Chondrocyte (in vitro differentiated cells): ENCODE data around the gene SRP68. TPM values are rescaled to one million over a fixed set of nuclear protein-coding genes. Genes with fewer than 3 reads are reported as not detected.
A peak's percentile ranks its signal among the peaks of the same experiment; 100 is the strongest.

Experiments used
- DNase-seq: peaks from one replicate; pipeline ENCODE4 v3.0.0; 2021; ENCODE audit warnings: mixed read lengths, low spot score
- H3K27ac Mint-ChIP-seq: one replicate; pipeline ENCODE4 v1.8.0; 2021; ENCODE audit warnings: mild to moderate bottlenecking, moderate library complexity, mixed read lengths; ENCODE audit not compliant: unreplicated experiment
- H3K27me3 Mint-ChIP-seq: 2 replicates; pipeline ENCODE4 v1.8.0; 2021; ENCODE audit warnings: low read depth, mixed read lengths
- H3K36me3 Mint-ChIP-seq: 2 replicates; pipeline ENCODE4 v1.8.0; 2021; ENCODE audit warnings: low read depth, mixed read lengths
- H3K4me1 Mint-ChIP-seq: 2 replicates; pipeline ENCODE4 v1.8.0; 2021; ENCODE audit warnings: low read depth, mild to moderate bottlenecking, mixed read lengths
- H3K4me3 Mint-ChIP-seq: one replicate; pipeline ENCODE4 v1.8.0; 2021; ENCODE audit warnings: mild to moderate bottlenecking, moderate library complexity, mixed read lengths; ENCODE audit not compliant: unreplicated experiment
- H3K9me3 Mint-ChIP-seq: 2 replicates; pipeline ENCODE4 v1.8.0; 2021; ENCODE audit warnings: low read depth, mixed read lengths
- CTCF ChIP-seq: fragments of 200-600 bp; sonication (generic); IDR thresholded peaks from 2 replicates; pipeline ENCODE4 v1.5.0; 2021; ENCODE audit warnings: antibody characterized with exemption, mild to moderate bottlenecking, moderate library complexity
- long read RNA-seq: library from polyadenylated mRNA; stranded (forward); transcript quantifications from one replicate; pipeline ENCODE4 v2.0.0, GENCODE V29; 2021
- total RNA-seq: library from RNA; stranded (reverse); gene quantifications from 3 replicates; pipeline ENCODE4 v1.2.1, GENCODE V29; 2021

SRP68 gene
- 62.1 to 77.6 TPM (median 63.0 TPM) in 3 replicates for total RNA-seq
- long read RNA-seq, transcript SRP68-201 (16 exons, 2,649 nt), result major isoform, 171 of 196 reads
- long read RNA-seq, partial matches to known transcripts, result 7 of 196 reads
- long read RNA-seq, other reads (novel, unspliced or antisense), result 14 of 196 reads

- Mint-ChIP-seq H3K9me3 (no peaks in the 10 kb centered on the region), H3K4me3 (peak within 1 kb of the TSS; percentile 94), H3K4me1 (peaks cover 37% of the 10 kb centered on the region), H3K27ac (peak within 1 kb of the TSS; percentile 89), H3K27me3 (peaks cover 28% of the 10 kb centered on the region), H3K36me3 (peaks cover 6% of the 10 kb centered on the region)
- peak; percentile 99 for DNase-seq
- no peak for TF ChIP-seq CTCF
These were observed at the start of gene SRP68 for GRCh38 chr17:76072148-76072858. Gene SRP68 (minus strand): TSS chr17:76072517. CDS start chr17:76072491, 26 bp downstream.

GRCh38 chr17:76121932-76122430, 49.7 kb upstream of the SRP68 start:
- no peak for TF ChIP-seq CTCF
- peaks cover 13% of the 10 kb centered on the region for H3K27me3 Mint-ChIP-seq
- H3K36me3 Mint-ChIP-seq, result no peaks in the 10 kb centered on the region
- no peak overlapping the region for H3K27ac Mint-ChIP-seq
- H3K4me1 Mint-ChIP-seq, result no peaks in the 10 kb centered on the region
- H3K9me3 Mint-ChIP-seq, result no peaks in the 10 kb centered on the region
- DNase-seq, result no peak
- H3K4me3 Mint-ChIP-seq, result no peak overlapping the region

DNA sequence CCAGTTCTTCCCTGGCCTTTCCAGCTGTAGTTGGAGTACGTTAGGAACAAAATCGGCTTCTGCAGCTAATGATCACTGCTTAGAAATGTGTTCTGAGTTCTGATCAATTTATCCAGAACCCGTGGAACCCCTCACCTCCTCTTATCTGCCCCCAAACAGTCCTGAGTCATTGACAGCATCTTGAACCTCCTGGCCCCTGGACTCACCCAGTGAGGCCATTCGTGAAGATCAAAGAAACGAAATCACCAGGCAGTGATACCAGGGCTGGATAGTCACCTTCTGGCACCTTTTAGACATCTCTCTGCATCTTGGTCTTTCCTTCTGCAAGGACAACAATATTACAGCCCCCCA, 48.3 kb upstream of the SRP68 start:
- no peak for DNase-seq
- H3K36me3 Mint-ChIP-seq, result no peaks in the 10 kb centered on the region
- no peak overlapping the region for H3K4me3 Mint-ChIP-seq
- H3K27me3 Mint-ChIP-seq, result peaks cover 12% of the 10 kb centered on the region
- no peaks in the 10 kb centered on the region for H3K4me1 Mint-ChIP-seq
- H3K27ac Mint-ChIP-seq, result no peak overlapping the region
- no peak for TF ChIP-seq CTCF
- H3K9me3 Mint-ChIP-seq, result no peaks in the 10 kb centered on the region

DNA sequence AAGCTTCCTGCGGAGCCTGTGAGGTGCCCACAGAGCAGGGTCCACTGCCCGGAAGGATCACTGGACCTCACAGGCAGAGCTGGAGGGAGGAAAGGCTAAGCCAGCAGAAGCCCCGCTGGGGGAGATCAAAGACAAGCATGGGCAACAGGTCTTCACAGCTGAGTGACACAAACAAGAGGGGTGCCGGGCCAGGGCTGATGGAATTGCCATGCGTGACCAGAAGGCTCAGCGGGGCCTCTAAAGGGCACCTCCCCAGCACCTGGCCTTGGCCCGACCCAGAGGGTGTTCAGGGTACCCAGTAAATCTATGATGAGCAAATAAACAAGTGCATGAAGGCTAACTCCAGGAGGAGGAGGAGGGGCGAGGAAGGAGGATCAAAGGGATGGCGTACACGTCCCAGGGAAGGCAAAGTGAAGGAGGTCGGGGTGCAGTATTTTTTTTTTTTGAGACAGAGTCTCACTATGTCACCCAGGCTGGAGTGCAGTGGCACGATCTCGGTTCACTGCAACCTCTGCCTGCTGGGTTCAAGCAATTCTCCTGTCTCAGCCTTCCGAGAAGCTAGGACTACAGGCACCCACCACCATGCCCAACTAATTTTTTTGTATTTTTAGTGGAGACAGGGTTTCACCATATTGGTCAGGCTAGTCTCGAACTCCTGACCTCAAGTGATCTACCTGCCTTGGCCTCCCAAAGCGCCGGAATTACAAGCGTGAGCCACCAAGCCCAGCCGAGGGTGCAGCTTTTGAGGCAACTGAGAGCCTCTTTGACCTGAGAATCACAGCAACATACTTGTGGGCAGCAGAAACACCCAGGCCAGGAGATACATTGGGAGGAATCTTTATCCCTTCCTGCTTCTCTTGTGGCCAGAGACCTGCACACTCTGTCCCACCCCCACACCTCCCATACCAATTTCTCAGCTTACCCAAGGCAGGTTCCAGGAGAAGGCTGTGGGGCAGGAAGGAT, 47.4 kb upstream of the SRP68 start:
- Mint-ChIP-seq H3K4me1 (no peaks in the 10 kb centered on the region), H3K9me3 (no peaks in the 10 kb centered on the region), H3K27ac (no peak overlapping the region), H3K36me3 (no peaks in the 10 kb centered on the region), H3K4me3 (no peak overlapping the region), H3K27me3 (peaks cover 12% of the 10 kb centered on the region)
- TF ChIP-seq CTCF, result no peak
- DNase-seq, result no peak

GRCh38 chr17:76115138-76115754, 42.9 kb upstream of the SRP68 start:
- H3K27me3 Mint-ChIP-seq, result peaks cover 9% of the 10 kb centered on the region
- no peak overlapping the region for H3K27ac Mint-ChIP-seq
- H3K4me3 Mint-ChIP-seq, result no peak overlapping the region
- no peaks in the 10 kb centered on the region for H3K9me3 Mint-ChIP-seq
- DNase-seq, result no peak
- no peak for TF ChIP-seq CTCF
- H3K4me1 Mint-ChIP-seq, result no peaks in the 10 kb centered on the region
- H3K36me3 Mint-ChIP-seq, result no peaks in the 10 kb centered on the region
